ENCODE data around the gene GPX7. TPM values are rescaled to one million over a fixed set of nuclear protein-coding genes. Genes with fewer than 3 reads are reported as not detected.

The GPX7 gene
- total and polyA plus RNA-seq, 2 of the 4 experiments (the other 2 are of a cell fraction): 3.4 to 3.8 TPM

- ATAC-seq (ENCODE audit: low read depth): no peak
- no peaks in the 10 kb centered on the region for H3K79me1 ChIP-seq (ENCODE audit: low read depth in 1 of 2, low read length in 2 of 2)
- H3K27me3 ChIP-seq (ENCODE audit: control insufficient read depth, insufficient read depth, low read length): peaks cover 50% of the 10 kb centered on the region
- no peak overlapping the region for H3K9ac ChIP-seq (ENCODE audit: low read depth, low read length)
- TF ChIP-seq MAZ (IDR thresholded peaks at IDR 0.05; ENCODE audit: borderline replicate concordance, low read depth, low read length) (no peak), RFX5 (IDR thresholded peaks at IDR 0.05; ENCODE audit: low read depth, low read length) (no peak), MXI1 (IDR thresholded peaks at IDR 0.05; ENCODE audit: borderline replicate concordance, low read depth, low read length) (no peak), RCOR1 (IDR thresholded peaks at IDR 0.05; ENCODE audit: insufficient replicate concordance, low read length) (no peak), CEBPB (IDR thresholded peaks at IDR 0.05; ENCODE audit: low read depth, low read length) (no peak), SMC3 (IDR thresholded peaks at IDR 0.05; ENCODE audit: low read depth, low read length) (no peak), CTCF (conservative IDR thresholded peaks at IDR 0.05; ENCODE audit: low read depth, low read length) (no peak), POLR2A (IDR thresholded peaks at IDR 0.05; ENCODE audit: low read depth, low read length) (no peak), ELK1 (IDR thresholded peaks at IDR 0.05; ENCODE audit: borderline replicate concordance, low read depth, low read length) (no peak), FOS (IDR thresholded peaks at IDR 0.05; ENCODE audit: low read depth, low read length) (no peak)
- H2AK9ac ChIP-seq (replicated peaks; ENCODE audit: low read depth, low read length, poor library complexity): no peak overlapping the region
- no peak overlapping the region for H4K8ac ChIP-seq (ENCODE audit: low read depth in 2 of 2, low read length in 2 of 2)
- CTCF ChIA-PET: no interaction called here
- H3K4me3 ChIP-seq (ENCODE audit: insufficient read depth, low read depth, low read length): no peak overlapping the region
- H3K36me3 ChIP-seq (ENCODE audit: control insufficient read depth, insufficient read depth, low read length): no peaks in the 10 kb centered on the region
- POLR2A ChIA-PET (ENCODE audit: unreplicated experiment): interaction anchor here (0.6 kb wide), 1 partner anchor 258 kb away, joined by 3 read pairs; no protein-coding TSS in a partner anchor
- no peak overlapping the region for H3K27ac ChIP-seq (ENCODE audit: insufficient read depth, low read length)
- H3K9me3 ChIP-seq (ENCODE audit: control insufficient read depth, insufficient read depth, low read length): peaks cover 7% of the 10 kb centered on the region; the same call in 1 of the 2 replicates
- intact Hi-C loops (cut with micrococcal nuclease): no loop called here
- H2BK20ac ChIP-seq (ENCODE audit: low read depth, low read length): no peak overlapping the region
- H2BK120ac ChIP-seq (ENCODE audit: low read depth, low read length): no peak overlapping the region
- H3K23ac ChIP-seq (ENCODE audit: low read depth, low read length): no peak overlapping the region
- no peak overlapping the region for H2BK15ac ChIP-seq (ENCODE audit: low read depth, low read length)
- H4K5ac ChIP-seq (ENCODE audit: low read depth, low read length): no peak overlapping the region
- H4K91ac ChIP-seq (ENCODE audit: insufficient read depth, low read depth, low read length): no peak overlapping the region
- 50% methylated on average over 2 of the region's 8 CpGs; no CpG with 5 or more reads in 1 of the 2 experiments for WGBS, 2 experiments (ENCODE audit: extremely low coverage in 2 of 2, insufficient read length in 1 of 2)
- H3K4ac ChIP-seq (ENCODE audit: low read depth, low read length): no peak overlapping the region
- DNase-seq: no peak
- BruUV-seq (replicated peaks): no TSS peak
- no peak overlapping the region for H2AK5ac ChIP-seq (ENCODE audit: low read depth, low read length)
- in situ Hi-C loops (cut with MboI; ENCODE audit: low sequenced_read_pairs): no loop called here
- H2AFZ ChIP-seq (replicated peaks; ENCODE audit: low read length, poor library complexity): no peak overlapping the region
- H3K4me2 ChIP-seq (ENCODE audit: low read depth, low read length): no peak overlapping the region
- no peak overlapping the region for H3K56ac ChIP-seq (ENCODE audit: extremely low read depth, insufficient read depth, low read length)
- no peak overlapping the region for H3K14ac ChIP-seq (replicated peaks; ENCODE audit: low read depth, low read length)
- no peak overlapping the region for H3K18ac ChIP-seq (ENCODE audit: low read depth, low read length)
- H3K4me1 ChIP-seq (ENCODE audit: control insufficient read depth, insufficient read depth, low read length): peaks cover 5% of the 10 kb centered on the region
- H3K9me1 ChIP-seq (ENCODE audit: insufficient read depth, low read length): 0 out of 2 replicates have a peak, but pooled peaks cover 2% of the 10 kb centered on the region
- dilution Hi-C loops (cut with HindIII; ENCODE audit: low sequenced_read_pairs, unreplicated experiment): no loop called here
- H2BK5ac ChIP-seq (ENCODE audit: low read depth, low read length, poor library complexity, severe bottlenecking): no peak overlapping the region
- H4K20me1 ChIP-seq (ENCODE audit: insufficient read depth, low read length): no peaks in the 10 kb centered on the region; the same call in 1 of the 2 replicates
Measured at GRCh38 chr1:52631759-52632331, 29.7 kb downstream of the GPX7 start.
